ENCODE results near the gene SORCS2.

The SORCS2 gene

GRCh38 chr4:7700665-7701064 lies 508.3 kb downstream of the SORCS2 start:
- Histone ChIP-seq H3F3A (ENCODE audit: insufficient read depth, low read length) (no peaks in the 10 kb centered on the region), H3K4me3 (ENCODE audit: low read depth, low read length, poor library complexity, severe bottlenecking) (no peak overlapping the region), H3K4me2 (ENCODE audit: low read length) (no peak overlapping the region), H2AFZ (ENCODE audit: low read length) (no peak overlapping the region), H4K20me1 (ENCODE audit: insufficient read depth, low read length) (no peaks in the 10 kb centered on the region), H3K9me2 (ENCODE audit: low read depth, low read length) (no peaks in the 10 kb centered on the region), H3K9ac (ENCODE audit: low read length) (no peak overlapping the region), H3K27ac (ENCODE audit: low read depth, low read length, poor library complexity, severe bottlenecking) (no peak overlapping the region), H3K9me3 (ENCODE audit: low read length) (no peaks in the 10 kb centered on the region), H3K79me2 (ENCODE audit: insufficient read depth, low read length) (no peaks in the 10 kb centered on the region), H3K27me3 (ENCODE audit: insufficient read depth, low read length) (no peaks in the 10 kb centered on the region), H3K4me1 (ENCODE audit: insufficient read depth, low read length, severe bottlenecking) (no peaks in the 10 kb centered on the region), H3K36me3 (ENCODE audit: insufficient read depth, low read length) (no peaks in the 10 kb centered on the region)
- TF ChIP-seq CTCF (IDR thresholded peaks at IDR 0.05; ENCODE audit: low read length) = no peak
- TF ChIP-seq EZH2 (IDR thresholded peaks at IDR 0.05; ENCODE audit: borderline replicate concordance, low read length) = no peak

GRCh38 chr4:7701866-7702649 lies 509.7 kb downstream of the SORCS2 start:
- H2AFZ ChIP-seq (ENCODE audit: low read length) = no peak overlapping the region
- no peak overlapping the region for H3K4me2 ChIP-seq (ENCODE audit: low read length)
- H3K27ac ChIP-seq (ENCODE audit: low read depth, low read length, poor library complexity, severe bottlenecking) = no peak overlapping the region
- H3K4me3 ChIP-seq (ENCODE audit: low read depth, low read length, poor library complexity, severe bottlenecking) = no peak overlapping the region
- no peaks in the 10 kb centered on the region for H3K9me2 ChIP-seq (ENCODE audit: low read depth, low read length)
- H3K27me3 ChIP-seq (ENCODE audit: insufficient read depth, low read length) = no peaks in the 10 kb centered on the region
- no peaks in the 10 kb centered on the region for H3K79me2 ChIP-seq (ENCODE audit: insufficient read depth, low read length)
- H3K9ac ChIP-seq (ENCODE audit: low read length) = no peak overlapping the region
- H4K20me1 ChIP-seq (ENCODE audit: insufficient read depth, low read length) = no peaks in the 10 kb centered on the region
- no peaks in the 10 kb centered on the region for H3K4me1 ChIP-seq (ENCODE audit: insufficient read depth, low read length, severe bottlenecking)
- H3K36me3 ChIP-seq (ENCODE audit: insufficient read depth, low read length) = no peaks in the 10 kb centered on the region
- no peaks in the 10 kb centered on the region for H3F3A ChIP-seq (ENCODE audit: insufficient read depth, low read length)
- TF ChIP-seq EZH2 (IDR thresholded peaks at IDR 0.05; ENCODE audit: borderline replicate concordance, low read length) (no peak), CTCF (IDR thresholded peaks at IDR 0.05; ENCODE audit: low read length) (no peak)
- H3K9me3 ChIP-seq (ENCODE audit: low read length) = no peaks in the 10 kb centered on the region

- Histone ChIP-seq H3F3A (ENCODE audit: insufficient read depth, low read length) (no peaks in the 10 kb centered on the region), H3K4me1 (ENCODE audit: insufficient read depth, low read length, severe bottlenecking) (no peaks in the 10 kb centered on the region), H3K4me3 (ENCODE audit: low read depth, low read length, poor library complexity, severe bottlenecking) (no peak overlapping the region), H2AFZ (ENCODE audit: low read length) (no peak overlapping the region), H3K9ac (ENCODE audit: low read length) (no peak overlapping the region), H4K20me1 (ENCODE audit: insufficient read depth, low read length) (no peaks in the 10 kb centered on the region), H3K9me3 (ENCODE audit: low read length) (no peaks in the 10 kb centered on the region), H3K27me3 (ENCODE audit: insufficient read depth, low read length) (no peaks in the 10 kb centered on the region), H3K9me2 (ENCODE audit: low read depth, low read length) (no peaks in the 10 kb centered on the region), H3K79me2 (ENCODE audit: insufficient read depth, low read length) (no peaks in the 10 kb centered on the region), H3K36me3 (ENCODE audit: insufficient read depth, low read length) (no peaks in the 10 kb centered on the region), H3K4me2 (ENCODE audit: low read length) (no peak overlapping the region), H3K27ac (ENCODE audit: low read depth, low read length, poor library complexity, severe bottlenecking) (no peak overlapping the region)
- no peak for TF ChIP-seq EZH2 (IDR thresholded peaks at IDR 0.05; ENCODE audit: borderline replicate concordance, low read length)
- no peak for TF ChIP-seq CTCF (IDR thresholded peaks at IDR 0.05; ENCODE audit: low read length)
These were observed 511.4 kb downstream of the SORCS2 start for GRCh38 chr4:7703688-7704087.

Measured in OCI-LY1 (cell line).